HCT116 (cell line): ENCODE results near the gene FGF11.
A peak's percentile ranks its signal among the peaks of the same experiment; 100 is the strongest.

Source experiments
- EGR1 ChIP-seq: IDR thresholded peaks from 2 replicates; pipeline ENCODE4 v1.6.1; 2012; ENCODE audit warnings: low read depth
- ELF1 ChIP-seq: IDR thresholded peaks from 2 replicates; pipeline ENCODE4 v1.6.1; 2012; ENCODE audit warnings: low read depth, borderline replicate concordance
- EZH2 ChIP-seq: fragments of 200-600 bp; sonication (generic); IDR thresholded peaks from 2 replicates; pipeline ENCODE4 v1.6.1; 2017; ENCODE audit warnings: antibody characterized with exemption, mixed run types
- EZH2phosphoT487 ChIP-seq: fragments of 200-600 bp; IDR thresholded peaks from 2 replicates; pipeline ENCODE4 v1.6.1; 2018; ENCODE audit warnings: antibody characterized with exemption, borderline replicate concordance
- POLR2A ChIP-seq: IDR thresholded peaks from 2 replicates; pipeline ENCODE4 v1.7.0; 2011; ENCODE audit warnings: borderline replicate concordance; ENCODE audit not compliant: insufficient read depth, insufficient read length; ENCODE audit errors: extremely low read depth
- POLR2AphosphoS5 ChIP-seq: IDR thresholded peaks from 2 replicates; pipeline ENCODE4 v1.6.1; 2011; ENCODE audit warnings: mild to moderate bottlenecking, low read depth, low read length, moderate library complexity
- TF ChIP-seq, protein P1 (sequence below), 3 experiments: fragments of 200-600 bp in 1 of 3; sonication (generic) in 1 of 3; IDR thresholded peaks in 2 of 3; conservative IDR thresholded peaks in 1 of 3; 2 replicates each; pipeline ENCODE4 v1.5.1; 2012 to 2017; ENCODE audit warnings: low read depth in 2 of 3, low read length in 2 of 3, antibody characterized with exemption in 1 of 3, borderline replicate concordance in 1 of 3, control low read depth in 1 of 3, mild to moderate bottlenecking in 1 of 3, mixed read lengths in 1 of 3, mixed run types in 1 of 3, moderate library complexity in 1 of 3; ENCODE audit not compliant: insufficient read depth in 1 of 3

GRCh38 chr17:7484067-7484918 lies 45.0 kb downstream of the FGF11 start, which contains the start of gene POLR2A:
- TF ChIP-seq, protein P1, sequence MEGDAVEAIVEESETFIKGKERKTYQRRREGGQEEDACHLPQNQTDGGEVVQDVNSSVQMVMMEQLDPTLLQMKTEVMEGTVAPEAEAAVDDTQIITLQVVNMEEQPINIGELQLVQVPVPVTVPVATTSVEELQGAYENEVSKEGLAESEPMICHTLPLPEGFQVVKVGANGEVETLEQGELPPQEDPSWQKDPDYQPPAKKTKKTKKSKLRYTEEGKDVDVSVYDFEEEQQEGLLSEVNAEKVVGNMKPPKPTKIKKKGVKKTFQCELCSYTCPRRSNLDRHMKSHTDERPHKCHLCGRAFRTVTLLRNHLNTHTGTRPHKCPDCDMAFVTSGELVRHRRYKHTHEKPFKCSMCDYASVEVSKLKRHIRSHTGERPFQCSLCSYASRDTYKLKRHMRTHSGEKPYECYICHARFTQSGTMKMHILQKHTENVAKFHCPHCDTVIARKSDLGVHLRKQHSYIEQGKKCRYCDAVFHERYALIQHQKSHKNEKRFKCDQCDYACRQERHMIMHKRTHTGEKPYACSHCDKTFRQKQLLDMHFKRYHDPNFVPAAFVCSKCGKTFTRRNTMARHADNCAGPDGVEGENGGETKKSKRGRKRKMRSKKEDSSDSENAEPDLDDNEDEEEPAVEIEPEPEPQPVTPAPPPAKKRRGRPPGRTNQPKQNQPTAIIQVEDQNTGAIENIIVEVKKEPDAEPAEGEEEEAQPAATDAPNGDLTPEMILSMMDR (IDR thresholded peaks at IDR 0.05 in 2 of 3, conservative IDR thresholded peaks at IDR 0.05 in 1 of 3; ENCODE audit: borderline replicate concordance in 1 of 3, insufficient read depth in 1 of 3, low read depth in 2 of 3, low read length in 2 of 3), result no peak
- no peak; the same call in 1 of the 2 replicates for TF ChIP-seq ELF1
- TF ChIP-seq POLR2A, result peak; percentile 100
- peak; percentile 80 for TF ChIP-seq EGR1
- peak; percentile 100 for TF ChIP-seq POLR2AphosphoS5
- TF ChIP-seq EZH2, result no peak
- TF ChIP-seq EZH2phosphoT487, result no peak
